Lower lobe of right lung (tissue), 2 donors: ENCODE results near the gene LSP1. TPM values are rescaled to one million over a fixed set of nuclear protein-coding genes. Genes with fewer than 3 reads are reported as not detected.
A peak's percentile ranks its signal among the peaks of the same experiment; 100 is the strongest.

Source experiments
- ATAC-seq, 2 donors: fragments of 200-7000 bp; cut with Tn5 transposase; one replicate each; pipeline ENCODE4 v1.9.1; 2020 to 2022; ENCODE audit warnings: mild to moderate bottlenecking in 2 of 2, moderate library complexity in 2 of 2
- DNase-seq: peaks from one replicate; pipeline ENCODE4 v3.0.0-alpha.2; 2020
- H3K27ac ChIP-seq: fragments of 200-600 bp; one replicate; pipeline ENCODE4 v1.8.0; 2022
- H3K27me3 ChIP-seq: fragments of 200-600 bp; one replicate; pipeline ENCODE4 v1.8.0; 2022; ENCODE audit warnings: low read depth
- H3K36me3 ChIP-seq: fragments of 200-600 bp; one replicate; pipeline ENCODE4 v1.8.0; 2022; ENCODE audit warnings: mild to moderate bottlenecking
- H3K4me1 ChIP-seq: fragments of 200-600 bp; one replicate; pipeline ENCODE4 v1.8.0; 2022
- H3K4me3 ChIP-seq: fragments of 200-600 bp; one replicate; pipeline ENCODE4 v1.8.0; 2022; ENCODE audit warnings: mild to moderate bottlenecking
- H3K9me3 ChIP-seq: fragments of 200-600 bp; one replicate; pipeline ENCODE4 v1.8.0; 2022
- CTCF ChIP-seq: fragments of 200-600 bp; IDR thresholded peaks from one replicate; pipeline ENCODE4 v1.8.0; 2022; ENCODE audit warnings: antibody characterized with exemption, mild to moderate bottlenecking
- intact Hi-C: fragments of 100-400 bp; cut with DNase I; formaldehyde crosslinking; loops from one replicate; pipeline ENCODE4 v1.11.0; 2022
- total RNA-seq: library from RNA; stranded (reverse); fragmentation: NEBNext Ultra II Directional; extraction: Animal tissue kit (Norgen Biotek cat#: 25700); gene quantifications from one replicate; pipeline ENCODE4 v1.2.1, GENCODE V29; 2021
- donor health status: DM: no; HTN: yes; CAD: no; lungs with severe emphysema.

Gene LSP1
- total RNA-seq, 1 donor from 2014 or later: 90.4 TPM

GRCh38 chr11:1839204-1839923 is 13.5 kb upstream of the LSP1 start:
- peak overlapping the region; percentile 87 for H3K27ac ChIP-seq
- ATAC-seq (peak in 1 of 2 donors; percentile 2), DNase-seq (no peak)
- H3K4me1 ChIP-seq: peaks cover 34% of the 10 kb centered on the region
- H3K36me3 ChIP-seq: no peaks in the 10 kb centered on the region
- no peak for TF ChIP-seq CTCF
- no peaks in the 10 kb centered on the region for H3K27me3 ChIP-seq
- intact Hi-C loops: no loop called here
- no peaks in the 10 kb centered on the region for H3K9me3 ChIP-seq
- H3K4me3 ChIP-seq: no peak overlapping the region

GRCh38 chr11:1839924-1840779 is 12.7 kb upstream of the LSP1 start:
- peak; percentile 89 for DNase-seq
- intact Hi-C loops: no loop called here
- TF ChIP-seq CTCF: no peak
- Histone ChIP-seq H3K27ac (peak overlapping the region; percentile 87), H3K27me3 (no peaks in the 10 kb centered on the region), H3K4me3 (peak overlapping the region; percentile 34), H3K9me3 (no peaks in the 10 kb centered on the region), H3K36me3 (no peaks in the 10 kb centered on the region), H3K4me1 (peaks cover 35% of the 10 kb centered on the region)
- ATAC-seq: peak; percentile 47 to 66

GRCh38 chr11:1840780-1841480 is 12.0 kb upstream of the LSP1 start:
- no peak for TF ChIP-seq CTCF
- Histone ChIP-seq H3K4me3 (peak overlapping the region; percentile 34), H3K9me3 (no peaks in the 10 kb centered on the region), H3K4me1 (peaks cover 43% of the 10 kb centered on the region), H3K36me3 (no peaks in the 10 kb centered on the region), H3K27me3 (no peaks in the 10 kb centered on the region), H3K27ac (peak overlapping the region; percentile 87)
- no peak for ATAC-seq
- DNase-seq: peak; percentile 42
- intact Hi-C loops: no loop called here

GRCh38 chr11:1841511-1842148 is 11.3 kb upstream of the LSP1 start:
- no peak overlapping the region for H3K27ac ChIP-seq
- DNase-seq (peak; percentile 40), ATAC-seq (no peak)
- intact Hi-C loops: no loop called here
- TF ChIP-seq CTCF: no peak
- no peaks in the 10 kb centered on the region for H3K36me3 ChIP-seq
- peaks cover 48% of the 10 kb centered on the region for H3K4me1 ChIP-seq
- no peaks in the 10 kb centered on the region for H3K27me3 ChIP-seq
- H3K4me3 ChIP-seq: no peak overlapping the region
- no peaks in the 10 kb centered on the region for H3K9me3 ChIP-seq
